ENCODE measurements around the gene MN1. TPM values are rescaled to one million over a fixed set of nuclear protein-coding genes. Genes with fewer than 3 reads are reported as not detected.

The MN1 gene
- total and polyA plus RNA-seq, 2 of the 4 experiments (the other 2 are of a cell fraction), result 0.36 to 1.3 TPM

GRCh38 chr22:27748349-27748748 lies 53.2 kb downstream of the MN1 start:
- H4K20me1 ChIP-seq (ENCODE audit: insufficient read depth, low read length), result 0 out of 2 replicates have a peak, but pooled peaks cover 5% of the 10 kb centered on the region
- TF ChIP-seq USF2 (IDR thresholded peaks at IDR 0.05; ENCODE audit: low read depth, low read length) (no peak), CHD1 (IDR thresholded peaks at IDR 0.05; ENCODE audit: low read depth, low read length) (no peak), MXI1 (IDR thresholded peaks at IDR 0.05; ENCODE audit: borderline replicate concordance, low read depth, low read length) (no peak), NFE2L2 (IDR thresholded peaks at IDR 0.05; ENCODE audit: low read depth, low read length) (no peak), SMC3 (IDR thresholded peaks at IDR 0.05; ENCODE audit: low read depth, low read length) (no peak), CEBPB (IDR thresholded peaks at IDR 0.05; ENCODE audit: low read depth, low read length) (0 out of 2 replicates have a peak, but pooled peaks have one; percentile 28), POLR2A (IDR thresholded peaks at IDR 0.05; ENCODE audit: low read depth, low read length) (no peak)
- H3K4me1 ChIP-seq (ENCODE audit: control insufficient read depth, insufficient read depth, low read length), result peaks cover 21% of the 10 kb centered on the region
- no peaks in the 10 kb centered on the region for H3K79me1 ChIP-seq (ENCODE audit: low read depth in 1 of 2, low read length in 2 of 2)
- H3K27me3 ChIP-seq (ENCODE audit: control insufficient read depth, insufficient read depth, low read length), result no peaks in the 10 kb centered on the region
- ATAC-seq (ENCODE audit: low read depth) (peak; percentile 30), DNase-seq (peak; percentile 16)
- no peak overlapping the region for H3K9ac ChIP-seq (ENCODE audit: low read depth, low read length)
- H2BK5ac ChIP-seq (ENCODE audit: low read depth, low read length, poor library complexity, severe bottlenecking), result no peak overlapping the region
- POLR2A ChIA-PET (ENCODE audit: unreplicated experiment), result no interaction called here
- CTCF ChIA-PET, result no interaction called here
- no TSS peak for BruUV-seq (replicated peaks)
- H2AFZ ChIP-seq (replicated peaks; ENCODE audit: low read length, poor library complexity), result no peak overlapping the region
- H3K4me2 ChIP-seq (ENCODE audit: low read depth, low read length), result no peak overlapping the region
- no peak overlapping the region for H2BK20ac ChIP-seq (ENCODE audit: low read depth, low read length)
- no peak overlapping the region for H2AK5ac ChIP-seq (ENCODE audit: low read depth, low read length)
- no peak overlapping the region for H2BK120ac ChIP-seq (ENCODE audit: low read depth, low read length)
- no peak overlapping the region for H3K4me3 ChIP-seq (ENCODE audit: insufficient read depth, low read depth, low read length)
- in situ Hi-C loops (cut with MboI; ENCODE audit: low sequenced_read_pairs) (no loop called here), dilution Hi-C loops (cut with HindIII; ENCODE audit: low sequenced_read_pairs, unreplicated experiment) (no loop called here), intact Hi-C loops (cut with micrococcal nuclease) (no loop called here)
- peaks cover 3% of the 10 kb centered on the region; the same call in 1 of the 2 replicates for H3K9me1 ChIP-seq (ENCODE audit: insufficient read depth, low read length)
- no peak overlapping the region for H3K4ac ChIP-seq (ENCODE audit: low read depth, low read length)
- peaks cover 2% of the 10 kb centered on the region; the same call in 1 of the 2 replicates for H3K36me3 ChIP-seq (ENCODE audit: control insufficient read depth, insufficient read depth, low read length)
- H4K8ac ChIP-seq (ENCODE audit: low read depth in 2 of 2, low read length in 2 of 2), result no peak overlapping the region
- H4K91ac ChIP-seq (ENCODE audit: insufficient read depth, low read depth, low read length), result no peak overlapping the region
- no peak overlapping the region for H3K56ac ChIP-seq (ENCODE audit: extremely low read depth, insufficient read depth, low read length)
- no CpG with 5 or more reads among the region's 4 CpGs for WGBS, 2 experiments (ENCODE audit: extremely low coverage in 2 of 2, insufficient read length in 1 of 2)
- no peak overlapping the region for H3K14ac ChIP-seq (replicated peaks; ENCODE audit: low read depth, low read length)
- no peak overlapping the region for H2AK9ac ChIP-seq (replicated peaks; ENCODE audit: low read depth, low read length, poor library complexity)
- no peak overlapping the region for H3K27ac ChIP-seq (ENCODE audit: insufficient read depth, low read length)
- no peak overlapping the region for H2BK15ac ChIP-seq (ENCODE audit: low read depth, low read length)
- no peak overlapping the region for H3K23ac ChIP-seq (ENCODE audit: low read depth, low read length)
- H3K18ac ChIP-seq (ENCODE audit: low read depth, low read length), result no peak overlapping the region
- no peak overlapping the region for H4K5ac ChIP-seq (ENCODE audit: low read depth, low read length)
- H3K9me3 ChIP-seq (ENCODE audit: control insufficient read depth, insufficient read depth, low read length), result no peaks in the 10 kb centered on the region
